Stomach (tissue), 4 donors: ENCODE data around the gene KRT25.

ENCODE experiments used
- EP300 ChIP-seq: sonication (generic); formaldehyde crosslinking; IDR thresholded peaks from one replicate; pipeline ENCODE4 v1.6.1; 2017; ENCODE audit warnings: antibody characterized with exemption
- POLR2AphosphoS5 ChIP-seq, 3 donors: sonication (generic); formaldehyde crosslinking; IDR thresholded peaks; one replicate each; pipeline ENCODE4 v1.6.1; 2016; ENCODE audit warnings: antibody characterized with exemption in 3 of 3
- TF ChIP-seq, protein P1 (sequence below), 7 experiments: fragments of 450-650 bp in 4 of 7; fragments of 200-600 bp in 3 of 7; sonication (generic) in 3 of 7; IDR thresholded peaks; one replicate each; pipeline ENCODE4 v1.5.1; 2016 to 2019; ENCODE audit warnings: antibody characterized with exemption in 7 of 7, control low read depth in 2 of 7, mild to moderate bottlenecking in 1 of 7

GRCh38 chr17:40755231-40755630, at the start of gene KRT25:
- no peak for TF ChIP-seq POLR2AphosphoS5 (IDR thresholded peaks at IDR 0.05)
- TF ChIP-seq, protein P1, sequence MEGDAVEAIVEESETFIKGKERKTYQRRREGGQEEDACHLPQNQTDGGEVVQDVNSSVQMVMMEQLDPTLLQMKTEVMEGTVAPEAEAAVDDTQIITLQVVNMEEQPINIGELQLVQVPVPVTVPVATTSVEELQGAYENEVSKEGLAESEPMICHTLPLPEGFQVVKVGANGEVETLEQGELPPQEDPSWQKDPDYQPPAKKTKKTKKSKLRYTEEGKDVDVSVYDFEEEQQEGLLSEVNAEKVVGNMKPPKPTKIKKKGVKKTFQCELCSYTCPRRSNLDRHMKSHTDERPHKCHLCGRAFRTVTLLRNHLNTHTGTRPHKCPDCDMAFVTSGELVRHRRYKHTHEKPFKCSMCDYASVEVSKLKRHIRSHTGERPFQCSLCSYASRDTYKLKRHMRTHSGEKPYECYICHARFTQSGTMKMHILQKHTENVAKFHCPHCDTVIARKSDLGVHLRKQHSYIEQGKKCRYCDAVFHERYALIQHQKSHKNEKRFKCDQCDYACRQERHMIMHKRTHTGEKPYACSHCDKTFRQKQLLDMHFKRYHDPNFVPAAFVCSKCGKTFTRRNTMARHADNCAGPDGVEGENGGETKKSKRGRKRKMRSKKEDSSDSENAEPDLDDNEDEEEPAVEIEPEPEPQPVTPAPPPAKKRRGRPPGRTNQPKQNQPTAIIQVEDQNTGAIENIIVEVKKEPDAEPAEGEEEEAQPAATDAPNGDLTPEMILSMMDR (IDR thresholded peaks at IDR 0.05), result no peak
- TF ChIP-seq EP300, result no peak
